MCF 10A (cell line): Measurements from ENCODE around the gene KRTAP22-2. TPM values are rescaled to one million over a fixed set of nuclear protein-coding genes. Genes with fewer than 3 reads are reported as not detected.

Source experiments
- BruUV-seq: library from RNA; stranded (reverse); fragments of 400-500 nt; replicated peaks from 2 replicates; lab custom pipeline; 2021; lab: Mats Ljungman, UMichigan
- CTCF ChIA-PET: fragments of 300-600 bp; sonication (Branson Sonifier 250); formaldehyde crosslinking; extraction: SDS; loops from one replicate; lab custom pipeline; 2021; ENCODE audit warnings: antibody characterized with exemption, inconsistent platforms; lab: Yijun Ruan, JAX
- POLR2A ChIA-PET: fragments of 300-600, 350-650 bp; sonication (Branson Sonifier 250); formaldehyde crosslinking; extraction: SDS; loops from one replicate; lab custom pipeline; 2020; ENCODE audit warnings: antibody characterized with exemption, inconsistent platforms; lab: Yijun Ruan, JAX
- DNase-seq: peaks from one replicate; pipeline ENCODE4 v3.0.0-alpha.2; 2018; ENCODE audit not compliant: unreplicated experiment
- H3K27ac Mint-ChIP-seq: one replicate; pipeline ENCODE4 v1.8.0; 2022; ENCODE audit warnings: mild to moderate bottlenecking, low read depth, mixed read lengths; ENCODE audit not compliant: unreplicated experiment
- H3K27me3 Mint-ChIP-seq: one replicate; pipeline ENCODE4 v1.8.0; 2022; ENCODE audit warnings: mixed read lengths; ENCODE audit not compliant: insufficient read depth, unreplicated experiment
- H3K36me3 Mint-ChIP-seq: one replicate; pipeline ENCODE4 v1.8.0; 2022; ENCODE audit warnings: mild to moderate bottlenecking, moderate library complexity, mixed read lengths; ENCODE audit not compliant: insufficient read depth, unreplicated experiment
- H3K4me1 Mint-ChIP-seq: one replicate; pipeline ENCODE4 v1.8.0; 2022; ENCODE audit warnings: mixed read lengths; ENCODE audit not compliant: insufficient read depth, unreplicated experiment
- H3K4me3 Mint-ChIP-seq: one replicate; pipeline ENCODE4 v1.8.0; 2022; ENCODE audit warnings: mild to moderate bottlenecking, moderate library complexity, mixed read lengths; ENCODE audit not compliant: unreplicated experiment
- H3K9me3 Mint-ChIP-seq: one replicate; pipeline ENCODE4 v1.8.0; 2022; ENCODE audit warnings: mixed read lengths; ENCODE audit not compliant: unreplicated experiment
- CTCF ChIP-seq: fragments of 200-600 bp; IDR thresholded peaks from one replicate; pipeline ENCODE4 v1.8.0; 2022; ENCODE audit warnings: antibody characterized with exemption, mild to moderate bottlenecking; ENCODE audit not compliant: unreplicated experiment
- intact Hi-C: fragments of 100-400 bp; cut with micrococcal nuclease; formaldehyde crosslinking; loops from 2 replicates; pipeline ENCODE4 v1.14.1; 2022
- total RNA-seq: library from RNA; stranded (reverse); gene quantifications from 2 replicates; pipeline ENCODE4 v1.2.3, GENCODE V29; 2022

Gene KRTAP22-2
- total RNA-seq, 1 experiment from 2014 or later = not detected

- no peak for TF ChIP-seq CTCF
- no peaks in the 10 kb centered on the region for H3K36me3 Mint-ChIP-seq
- no peak overlapping the region for H3K4me3 Mint-ChIP-seq
- ChIA-PET CTCF (interaction anchor here (0.9 kb wide), 1 partner anchor 211 kb away, joined by 3 read pairs; no protein-coding TSS in a partner anchor), POLR2A (interaction anchor here (0.7 kb wide), 2 partner anchors 47 to 1100 kb away, joined by 3 to 4 read pairs; no protein-coding TSS in a partner anchor)
- no TSS peak for BruUV-seq
- H3K4me1 Mint-ChIP-seq = no peaks in the 10 kb centered on the region
- peaks cover 15% of the 10 kb centered on the region for H3K9me3 Mint-ChIP-seq
- no peaks in the 10 kb centered on the region for H3K27me3 Mint-ChIP-seq
- no peak for DNase-seq
- H3K27ac Mint-ChIP-seq = no peak overlapping the region
- intact Hi-C loops = no loop called here
These were observed 37.9 kb upstream of the KRTAP22-2 start for GRCh38 chr21:30628109-30628508.

GRCh38 chr21:30625449-30626165, 35.4 kb upstream of the KRTAP22-2 start:
- DNase-seq = no peak
- H3K9me3 Mint-ChIP-seq = peaks cover 8% of the 10 kb centered on the region

GRCh38 chr21:30623362-30623761, 33.2 kb upstream of the KRTAP22-2 start:
- Mint-ChIP-seq H3K27me3 (no peaks in the 10 kb centered on the region), H3K36me3 (no peaks in the 10 kb centered on the region), H3K4me3 (no peak overlapping the region), H3K27ac (no peak overlapping the region), H3K4me1 (no peaks in the 10 kb centered on the region), H3K9me3 (peaks cover 7% of the 10 kb centered on the region)
- POLR2A ChIA-PET = interaction anchor here (0.6 kb wide), 2 partner anchors 149 to 1717 kb away, joined by 3 to 4 read pairs; no protein-coding TSS in a partner anchor
- TF ChIP-seq CTCF = no peak
- CTCF ChIA-PET = no interaction called here
- no TSS peak for BruUV-seq
- DNase-seq = no peak
- intact Hi-C loops = no loop called here

More at GRCh38 chr21:30625449-30626165, 35.4 kb upstream of the KRTAP22-2 start:
- CTCF ChIA-PET = interaction anchor here (0.6 kb wide), 1 partner anchor 87 kb away, joined by 3 read pairs; no protein-coding TSS in a partner anchor
- no peaks in the 10 kb centered on the region for H3K27me3 Mint-ChIP-seq
- no peak overlapping the region for H3K4me3 Mint-ChIP-seq
- POLR2A ChIA-PET = no interaction called here
- H3K36me3 Mint-ChIP-seq = no peaks in the 10 kb centered on the region
- intact Hi-C loops = no loop called here
- no peak for TF ChIP-seq CTCF
- no peak overlapping the region for H3K27ac Mint-ChIP-seq
- no peaks in the 10 kb centered on the region for H3K4me1 Mint-ChIP-seq
- BruUV-seq = no TSS peak

- Mint-ChIP-seq H3K4me1 (no peaks in the 10 kb centered on the region), H3K27me3 (no peaks in the 10 kb centered on the region), H3K4me3 (no peak within 1 kb of the TSS), H3K9me3 (no peaks in the 10 kb centered on the region), H3K36me3 (no peaks in the 10 kb centered on the region), H3K27ac (peak within 1 kb of the TSS; percentile 51)
- ChIA-PET CTCF (no interaction called here), POLR2A (no interaction called here)
- no peak for TF ChIP-seq CTCF
- DNase-seq = no peak
- no TSS peak for BruUV-seq
- intact Hi-C loops = no loop called here
These were observed 30.3 kb upstream of the KRTAP22-2 start, which contains the start of gene KRTAP20-4 for GRCh38 chr21:30620522-30620921. KRTAP20-4 (plus strand) TSS chr21:30620627.
